Peyer's patch (tissue), 4 donors: ENCODE results near the gene PTGIR. TPM values are rescaled to one million over a fixed set of nuclear protein-coding genes. Genes with fewer than 3 reads are reported as not detected.

ENCODE experiments used
- DNase-seq, 3 donors: peaks; one replicate each; pipeline ENCODE4 v3.0.0-alpha.2; 2017 to 2019
- H3K27ac ChIP-seq, 4 donors: fragments of 200-600 bp; sonication (generic); one replicate each; pipeline ENCODE4 v1.5.1; 2016 to 2019
- H3K27me3 ChIP-seq, 2 donors: fragments of 200-600 bp; sonication (generic); one replicate each; pipeline ENCODE4 v1.5.1; 2019
- H3K36me3 ChIP-seq, 3 donors: fragments of 200-600 bp; sonication (generic); one replicate each; pipeline ENCODE4 v1.5.1; 2016 to 2019
- H3K4me1 ChIP-seq, 4 donors: fragments of 200-600 bp; sonication (generic); one replicate each; pipeline ENCODE4 v1.5.1; 2016 to 2019
- H3K4me3 ChIP-seq, 4 donors: fragments of 200-600 bp; sonication (generic); 1 replicate in 3 of 4; 2 replicates in 1 of 4; pipeline ENCODE4 v1.5.1; 2016 to 2019; ENCODE audit warnings: mild to moderate bottlenecking in 1 of 4
- H3K9me3 ChIP-seq, 4 donors: fragments of 200-600 bp; sonication (generic); one replicate each; pipeline ENCODE4 v1.5.1; 2016 to 2019; ENCODE audit warnings: mild to moderate bottlenecking in 1 of 4
- CTCF ChIP-seq, 6 experiments: fragments of 450-650 bp in 4 of 6; fragments of 200-600 bp in 2 of 6; sonication (generic) in 1 of 6; IDR thresholded peaks; one replicate each; pipeline ENCODE4 v1.5.1; 2017 to 2019; ENCODE audit warnings: antibody characterized with exemption in 6 of 6, mild to moderate bottlenecking in 3 of 6, moderate library complexity in 1 of 6
- POLR2A ChIP-seq, 2 donors: fragments of 450-650 bp; IDR thresholded peaks; one replicate each; pipeline ENCODE4 v1.5.1; 2017; ENCODE audit warnings: antibody characterized with exemption in 2 of 2, mild to moderate bottlenecking in 2 of 2, moderate library complexity in 2 of 2
- total RNA-seq, 4 donors: library from RNA; depleted of rRNA; stranded (reverse); fragments of >200 nt; gene quantifications; one replicate each; pipeline ENCODE4 v1.1.0, GENCODE V29; 2016

The PTGIR gene
- total RNA-seq, 4 donors from 2014 or later: 3.4 to 5.8 TPM; not detected in 2

GRCh38 chr19:46610851-46611770 lies 13.8 kb downstream of the PTGIR start:
- Histone ChIP-seq H3K36me3 (peaks cover 0 to 44% (median 0%) of the 10 kb centered on the region in 3 donors), H3K4me3 (no peak overlapping the region), H3K27ac (peak overlapping the region in 2 of 4 donors; percentile 36 to 49), H3K27me3 (no peaks in the 10 kb centered on the region), H3K4me1 (peaks cover 0 to 16% (median 8%) of the 10 kb centered on the region in 4 donors), H3K9me3 (no peaks in the 10 kb centered on the region)
- TF ChIP-seq POLR2A (IDR thresholded peaks at IDR 0.05) (no peak), CTCF (IDR thresholded peaks at IDR 0.05) (no peak)
- DNase-seq: peak in 2 of 3 donors; percentile 10 to 51

GRCh38 chr19:46610413-46610775 lies 14.5 kb downstream of the PTGIR start:
- Histone ChIP-seq H3K27me3 (no peaks in the 10 kb centered on the region), H3K27ac (no peak overlapping the region), H3K36me3 (peaks cover 0 to 51% (median 0%) of the 10 kb centered on the region in 3 donors), H3K4me1 (peaks cover 0 to 16% (median 8%) of the 10 kb centered on the region in 4 donors), H3K9me3 (no peaks in the 10 kb centered on the region), H3K4me3 (no peak overlapping the region)
- DNase-seq: peak in 1 of 3 donors; percentile 13
- TF ChIP-seq CTCF (IDR thresholded peaks at IDR 0.05) (no peak), POLR2A (IDR thresholded peaks at IDR 0.05) (no peak)

GRCh38 chr19:46609511-46610412 lies 15.1 kb downstream of the PTGIR start:
- Histone ChIP-seq H3K4me1 (peaks cover 0 to 16% (median 10%) of the 10 kb centered on the region in 4 donors), H3K27me3 (no peaks in the 10 kb centered on the region), H3K36me3 (peaks cover 0 to 53% (median 0%) of the 10 kb centered on the region in 3 donors), H3K4me3 (no peak overlapping the region), H3K27ac (no peak overlapping the region), H3K9me3 (no peaks in the 10 kb centered on the region)
- peak in 2 of 3 donors; percentile 13 to 41 for DNase-seq
- no peak for TF ChIP-seq CTCF (IDR thresholded peaks at IDR 0.05)
- TF ChIP-seq POLR2A (IDR thresholded peaks at IDR 0.05): no peak

- Histone ChIP-seq H3K4me1 (peaks cover 0 to 17% (median 13%) of the 10 kb centered on the region in 4 donors), H3K36me3 (peaks cover 0 to 53% (median 0%) of the 10 kb centered on the region in 3 donors), H3K27ac (no peak overlapping the region), H3K4me3 (no peak overlapping the region), H3K9me3 (no peaks in the 10 kb centered on the region), H3K27me3 (no peaks in the 10 kb centered on the region)
- peak in 1 of 3 donors; percentile 14 for DNase-seq
- TF ChIP-seq POLR2A (IDR thresholded peaks at IDR 0.05) (no peak), CTCF (IDR thresholded peaks at IDR 0.05) (no peak)
Observed at GRCh38 chr19:46608581-46609345, 16.1 kb downstream of the PTGIR start.

GRCh38 chr19:46608178-46608577 lies 16.7 kb downstream of the PTGIR start:
- no peak overlapping the region for H3K27ac ChIP-seq
- H3K4me1 ChIP-seq: peaks cover 0 to 21% (median 16%) of the 10 kb centered on the region in 4 donors
- H3K9me3 ChIP-seq: no peaks in the 10 kb centered on the region
- no peak for TF ChIP-seq CTCF (IDR thresholded peaks at IDR 0.05)
- no peak for TF ChIP-seq POLR2A (IDR thresholded peaks at IDR 0.05)
- no peaks in the 10 kb centered on the region for H3K27me3 ChIP-seq
- peak in 1 of 3 donors; percentile 13 for DNase-seq
- H3K36me3 ChIP-seq: peaks cover 0 to 53% (median 0%) of the 10 kb centered on the region in 3 donors
- H3K4me3 ChIP-seq: no peak overlapping the region
